Measurements from ENCODE around the gene LRRC43.
"Not testable (repeated sequence)": the region's sequence is repeated elsewhere in the genome, so short reads cannot be mapped to it uniquely, and the experiment has no call there.

Gene LRRC43

DNA sequence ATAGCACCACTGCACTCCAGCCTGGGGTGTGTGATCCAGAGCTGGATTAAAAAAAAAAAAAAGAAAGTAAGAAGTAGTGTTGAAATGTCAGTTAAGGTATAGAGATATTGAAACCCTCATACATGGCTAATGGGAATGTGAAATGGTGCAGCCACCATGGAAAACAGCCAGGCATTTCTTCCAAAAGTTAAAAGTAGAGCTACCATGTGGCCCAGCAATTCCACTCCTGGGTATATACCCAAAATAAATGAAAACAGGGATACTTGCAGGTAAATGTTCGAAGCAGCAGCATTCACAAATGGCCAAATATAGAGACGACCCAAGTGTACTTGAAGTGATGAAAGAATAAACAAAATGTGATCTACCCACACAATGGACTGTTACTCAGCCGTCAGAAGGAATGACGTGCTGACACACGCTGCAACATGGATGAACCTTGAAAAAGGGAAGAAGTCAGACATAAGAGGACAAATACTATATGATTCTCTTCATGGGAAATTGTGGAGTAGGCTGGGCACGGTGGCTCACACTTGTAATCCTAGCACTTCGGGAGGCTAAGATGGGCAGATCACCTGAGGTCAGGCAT, 24.1 kb upstream of the LRRC43 start:
- DNase-seq (ENCODE audit: low read depth in 2 of 2): no peak

DNA sequence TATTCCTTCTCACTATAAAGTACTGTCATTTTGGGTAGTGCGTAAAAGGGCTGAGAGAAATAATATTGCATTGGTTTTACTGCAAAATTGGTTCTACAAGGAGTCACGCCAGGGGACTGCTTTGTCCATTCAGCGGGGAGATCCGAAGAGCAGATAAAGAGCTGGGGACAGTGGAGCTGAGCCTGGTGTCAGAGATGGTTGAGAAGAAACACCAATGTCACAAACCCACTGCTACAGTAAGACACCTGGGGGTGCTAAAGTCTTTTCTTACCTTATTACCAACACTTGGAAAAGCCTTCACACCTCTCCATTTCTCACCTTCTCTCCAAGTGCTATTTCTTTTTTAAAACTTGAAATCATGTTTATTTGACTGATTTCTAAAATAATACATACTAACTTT, 23.0 kb upstream of the LRRC43 start:
- DNase-seq (ENCODE audit: low read depth in 2 of 2): no peak

DNA sequence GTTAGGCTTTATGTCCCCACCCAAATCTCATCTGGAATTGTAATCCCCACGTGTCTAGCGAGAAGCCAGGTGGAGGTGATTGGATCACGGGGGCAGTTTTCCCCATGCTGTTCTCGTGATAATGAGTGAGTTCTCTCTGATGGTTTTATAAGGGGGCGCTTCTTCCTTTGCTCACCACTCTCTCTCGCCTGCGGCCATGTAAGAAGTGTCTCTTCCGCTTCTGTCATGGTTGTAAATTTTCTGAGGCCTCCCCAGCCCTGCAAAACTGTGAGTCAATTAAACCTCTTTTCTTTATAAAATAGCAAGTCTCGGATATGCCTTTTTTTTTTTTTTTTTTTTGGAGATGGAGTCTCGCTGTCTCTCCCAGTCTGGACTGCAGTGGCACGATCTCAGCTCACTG, 22.2 kb upstream of the LRRC43 start:
- DNase-seq (ENCODE audit: low read depth in 2 of 2): no peak

DNA sequence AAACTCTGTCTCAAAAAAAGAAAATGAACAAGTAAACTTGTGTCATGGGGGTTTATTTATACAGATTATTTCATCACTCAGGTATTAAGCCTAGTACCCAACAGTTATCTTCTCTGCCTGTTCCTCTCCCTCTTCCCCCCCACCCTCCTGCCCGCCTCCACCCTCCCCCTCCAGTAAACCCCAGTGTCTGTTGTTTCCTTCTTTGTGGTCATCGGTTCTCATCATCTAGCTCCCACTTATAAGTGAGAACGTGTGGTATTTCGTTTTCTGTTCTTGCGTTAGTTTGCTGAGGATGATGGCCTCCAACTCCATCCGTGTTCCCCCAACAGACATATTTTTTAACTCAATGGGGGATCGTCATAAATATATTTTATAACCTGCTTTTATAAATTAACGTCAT, 21.2 kb upstream of the LRRC43 start:
- no peak for DNase-seq (ENCODE audit: low read depth in 2 of 2)

DNA sequence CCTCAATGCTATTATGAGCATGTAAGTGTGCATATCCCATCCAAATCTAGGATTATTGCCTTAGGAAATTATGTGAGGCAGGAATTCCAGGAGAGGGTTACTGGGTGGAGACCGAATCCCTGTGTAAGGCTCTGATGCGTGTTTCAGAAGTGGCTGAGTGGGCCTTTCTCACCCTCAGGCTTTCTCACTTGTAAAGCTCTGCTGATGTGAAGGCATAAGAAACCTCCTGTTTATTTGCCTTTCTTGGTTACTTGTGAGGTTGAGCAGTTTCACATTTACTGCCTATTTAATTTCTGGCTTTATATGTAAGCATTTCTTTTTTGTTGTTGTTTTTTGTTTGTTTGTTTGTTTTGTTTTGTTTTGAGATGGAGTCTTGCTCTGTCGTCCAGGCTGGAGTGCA, 19.9 kb upstream of the LRRC43 start:
- DNase-seq (ENCODE audit: low read depth in 2 of 2): no peak

DNA sequence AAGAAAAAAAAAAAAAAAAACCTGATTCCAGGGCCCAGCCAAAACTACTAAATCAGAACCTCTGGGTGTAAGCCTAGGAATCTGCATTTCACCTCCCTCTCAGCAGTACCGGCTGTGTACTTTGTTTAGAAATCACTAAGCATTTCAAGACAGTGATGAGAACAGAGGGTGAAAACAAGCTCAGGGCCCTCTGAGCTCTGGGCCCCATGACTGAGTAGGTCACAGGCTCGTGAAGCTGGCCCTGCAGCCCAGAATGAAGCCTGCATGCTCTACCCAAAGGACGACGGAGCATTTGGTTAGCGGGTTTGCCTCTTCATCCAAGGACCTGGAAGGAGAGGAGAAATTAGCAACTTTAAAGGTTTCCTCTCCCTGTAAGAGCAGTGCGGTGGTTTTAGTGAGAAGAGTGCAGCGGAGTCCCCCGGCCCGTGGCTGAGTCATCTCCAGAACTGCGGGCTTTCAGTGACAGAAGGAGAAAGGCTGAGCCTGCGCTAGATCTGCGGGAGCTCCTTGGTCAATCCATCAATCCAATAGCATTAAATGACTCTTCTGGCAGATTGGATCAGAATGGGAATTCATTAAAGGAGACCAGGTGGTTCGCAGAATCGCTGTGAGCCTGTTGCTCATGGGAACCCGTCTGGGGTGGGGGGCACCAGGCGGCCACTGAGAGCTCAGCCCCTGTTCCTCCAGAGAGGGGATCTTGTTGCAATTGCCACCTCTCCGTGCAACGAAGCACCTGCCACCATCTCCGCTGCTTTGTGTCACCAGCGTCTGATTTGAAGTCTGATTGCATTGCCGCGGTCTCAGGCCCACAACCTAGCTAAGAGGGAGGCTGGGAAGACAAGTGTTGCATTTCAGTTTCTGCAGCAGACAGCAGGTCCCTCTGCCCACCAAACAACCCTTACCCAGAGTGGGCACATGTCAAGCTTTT, 16.2 kb upstream of the LRRC43 start:
- no peak for DNase-seq (ENCODE audit: low read depth in 2 of 2)

DNA sequence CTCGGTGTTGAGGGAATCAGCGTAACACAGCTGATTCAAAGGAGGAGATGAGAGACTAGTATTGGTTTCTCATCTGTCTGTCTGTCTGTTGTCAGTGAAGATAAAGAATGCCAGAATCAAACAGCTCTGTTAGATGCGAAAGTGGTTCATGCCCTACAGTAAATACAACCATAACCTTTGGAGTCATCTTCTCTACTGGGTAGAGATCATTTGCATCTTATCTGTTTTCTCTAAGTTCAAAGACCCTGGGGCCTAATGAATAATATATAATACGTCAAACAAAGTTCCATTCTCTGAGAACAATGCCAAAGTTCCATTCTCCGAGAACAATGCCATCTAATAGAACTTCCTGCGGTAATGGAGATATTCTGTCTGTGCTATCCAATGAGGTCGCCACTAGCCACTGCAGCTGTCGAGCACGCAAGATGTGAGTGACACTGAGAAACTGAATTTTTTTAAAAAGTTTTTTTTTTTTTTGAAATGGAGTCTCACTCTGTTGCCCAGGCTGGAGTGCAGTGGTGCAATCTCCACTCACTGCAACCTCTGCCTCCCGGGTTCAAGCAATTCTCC, 15.5 kb upstream of the LRRC43 start:
- DNase-seq (ENCODE audit: low read depth in 2 of 2): no peak

DNA sequence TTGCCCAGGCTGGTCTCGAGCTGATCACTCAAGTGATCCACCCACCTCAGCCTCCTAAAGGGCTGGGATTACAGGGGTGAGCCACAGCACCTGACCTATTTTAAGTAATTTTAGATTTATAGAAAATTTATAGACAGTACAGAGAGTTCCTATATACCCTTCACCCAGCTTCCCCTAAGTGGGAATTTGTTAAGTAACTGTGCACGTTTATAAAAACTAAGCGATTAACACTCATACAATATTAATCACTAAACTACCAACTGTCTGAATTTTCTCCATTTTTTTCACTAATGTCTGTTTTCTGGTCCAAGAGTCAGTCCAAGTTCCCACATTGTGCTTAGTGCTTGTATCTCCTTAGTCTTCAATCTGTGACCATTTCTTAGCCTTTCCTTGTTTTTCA, 14.4 kb upstream of the LRRC43 start:
- DNase-seq (ENCODE audit: low read depth in 2 of 2): no peak

DNA sequence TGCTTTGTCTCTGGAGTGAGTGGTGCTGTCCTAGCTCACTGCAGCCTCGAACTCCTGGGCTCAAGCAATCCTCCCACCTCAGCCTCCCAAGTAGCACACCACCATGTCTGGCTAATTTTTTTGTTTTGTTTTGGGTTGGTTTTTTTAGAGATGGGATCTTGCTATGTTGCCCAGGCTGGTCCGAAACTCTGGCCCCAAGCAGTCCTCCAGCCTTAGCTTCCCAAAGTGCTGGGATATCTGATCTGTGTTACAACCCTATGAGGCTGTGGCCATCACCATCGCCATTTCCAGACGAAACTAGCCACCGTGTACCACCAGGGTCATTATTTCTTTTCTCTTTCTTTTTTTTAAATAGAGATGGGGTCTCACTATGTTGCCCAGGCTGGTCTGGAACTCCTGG, 11.5 kb upstream of the LRRC43 start:
- no peak for DNase-seq (ENCODE audit: low read depth in 2 of 2)

DNA sequence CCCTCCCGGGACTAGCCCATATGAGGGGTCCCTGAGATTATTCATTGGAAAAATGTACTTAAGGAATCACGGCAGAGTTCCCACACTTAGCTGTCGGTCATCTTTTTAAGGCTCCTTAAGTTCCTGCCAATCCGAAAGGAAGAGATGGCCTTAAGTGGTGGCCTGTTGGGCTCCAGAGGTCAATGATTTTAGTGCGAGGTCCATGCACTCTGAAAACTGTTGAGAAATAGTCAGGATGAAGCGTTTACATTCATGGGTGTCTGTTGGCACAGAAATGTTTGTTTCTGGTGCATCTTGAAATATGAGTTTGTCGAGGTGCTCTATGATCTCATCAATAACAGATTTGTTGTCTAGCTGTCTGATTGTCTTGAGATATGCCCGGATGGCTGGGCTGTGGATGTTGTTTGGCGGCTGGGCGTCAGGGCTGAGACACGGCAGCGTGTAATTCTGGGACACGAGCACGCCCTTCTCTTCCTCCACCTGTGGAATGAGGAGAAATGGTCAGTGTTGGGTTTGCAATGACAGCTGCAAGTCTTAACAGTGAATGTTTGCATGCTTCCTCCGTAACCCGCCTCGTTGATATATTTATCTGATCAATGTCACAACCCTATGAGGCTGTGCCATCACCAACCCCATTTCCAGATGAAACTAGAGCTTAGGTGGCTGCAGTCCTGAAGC, 10.5 kb upstream of the LRRC43 start:
- no peak for DNase-seq (ENCODE audit: low read depth in 2 of 2)

DNA sequence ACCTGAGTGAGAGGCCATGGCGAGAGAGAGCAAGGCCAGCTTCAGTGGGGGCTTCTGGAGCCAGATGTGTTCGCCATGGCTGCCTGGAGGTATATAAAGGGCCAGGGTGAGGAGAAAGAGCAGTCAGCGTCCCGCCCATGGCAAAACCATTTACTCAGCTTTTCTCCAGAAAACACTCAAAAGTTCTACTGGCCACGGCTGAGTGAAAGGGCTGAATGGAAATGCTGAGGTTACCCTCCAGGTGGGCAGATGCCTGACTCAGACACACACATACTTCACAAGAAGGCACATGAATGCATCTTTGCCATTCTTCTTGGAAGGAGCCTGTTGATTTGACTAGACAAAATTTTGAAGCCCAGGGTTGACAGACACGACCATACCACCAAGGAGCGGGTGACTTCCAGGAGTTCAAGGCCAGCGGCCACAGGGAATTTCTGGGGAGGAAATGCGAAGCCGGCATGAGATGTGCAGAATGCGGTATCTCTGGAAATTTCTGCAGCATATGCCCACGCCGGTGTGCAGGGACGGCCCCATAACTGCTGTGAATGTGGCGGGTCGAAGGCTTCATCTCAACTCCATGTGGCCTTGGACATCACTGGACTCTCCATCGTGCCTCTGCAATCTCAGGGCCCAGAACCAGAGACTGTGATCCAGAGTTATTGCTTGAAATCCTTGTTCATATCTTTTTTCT, 8.6 kb upstream of the LRRC43 start, which contains the start of gene IL31:
Gene IL31, minus strand, starts transcription at position 67 of the 691 bp plus-strand sequence. Its CDS starts 49 bp downstream, at position 18.
- DNase-seq (ENCODE audit: low read depth in 2 of 2): no peak

DNA sequence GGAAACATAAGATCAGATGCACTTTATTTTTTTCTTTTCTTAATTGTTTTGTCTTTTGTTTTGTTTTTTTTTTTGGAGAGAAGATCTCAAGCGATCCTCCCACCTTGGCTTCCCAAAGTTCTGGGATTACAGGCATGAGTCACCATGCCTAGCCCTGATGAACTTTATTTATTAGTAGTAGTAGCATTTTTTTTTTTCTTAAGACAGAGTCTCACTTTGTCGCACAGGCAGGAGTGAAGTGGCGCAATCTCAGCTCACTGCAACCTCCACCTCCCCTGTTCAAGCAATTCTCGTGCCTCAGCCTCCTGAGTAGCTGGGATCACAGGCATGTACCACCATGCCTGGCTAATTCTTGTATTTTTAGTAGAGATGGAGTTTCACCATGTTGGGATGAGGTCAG, 6.5 kb upstream of the LRRC43 start:
- not testable (repeated sequence) for DNase-seq (ENCODE audit: low read depth in 2 of 2)

DNA sequence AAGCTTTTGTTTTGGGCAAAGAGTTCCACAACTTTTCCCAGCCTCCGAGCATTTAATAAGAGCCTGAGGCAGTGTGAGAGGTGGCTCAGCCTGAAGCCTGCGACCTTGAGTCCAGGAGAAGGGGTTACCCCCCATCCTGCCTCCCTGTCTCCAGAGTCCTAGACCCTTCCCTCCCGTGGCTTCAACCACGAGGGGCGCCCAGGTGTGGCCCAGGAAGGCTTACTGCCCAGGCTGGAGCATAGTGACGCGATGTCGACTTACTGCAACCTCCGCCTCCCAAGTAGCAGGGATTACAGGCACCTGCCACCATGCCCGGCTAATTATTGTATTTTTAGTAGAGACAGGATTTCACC, 641 bp downstream of the LRRC43 start:
- DNase-seq (ENCODE audit: low read depth in 2 of 2): no peak

DNA sequence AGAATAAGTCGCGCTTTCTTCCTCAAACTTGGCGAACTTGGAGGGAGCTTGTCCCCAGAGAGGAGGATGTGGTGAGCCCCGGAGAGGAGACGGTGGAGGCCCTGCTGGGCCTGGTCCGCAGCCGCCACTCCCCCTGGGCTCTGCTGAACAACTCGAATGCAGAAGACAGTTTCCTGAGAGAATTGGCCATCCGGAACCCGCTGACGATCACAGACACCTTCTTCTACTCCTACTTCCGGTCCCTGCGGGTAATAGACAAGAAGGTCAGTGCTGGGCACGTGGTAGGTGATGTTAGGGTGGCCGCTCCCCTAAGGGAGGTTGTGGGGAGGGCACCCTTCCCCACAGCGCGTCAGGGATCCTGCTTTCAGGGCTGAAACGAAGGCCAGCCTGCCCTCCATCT, 1.6 kb downstream of the LRRC43 start:
- no peak for DNase-seq (ENCODE audit: low read depth in 2 of 2)

DNA sequence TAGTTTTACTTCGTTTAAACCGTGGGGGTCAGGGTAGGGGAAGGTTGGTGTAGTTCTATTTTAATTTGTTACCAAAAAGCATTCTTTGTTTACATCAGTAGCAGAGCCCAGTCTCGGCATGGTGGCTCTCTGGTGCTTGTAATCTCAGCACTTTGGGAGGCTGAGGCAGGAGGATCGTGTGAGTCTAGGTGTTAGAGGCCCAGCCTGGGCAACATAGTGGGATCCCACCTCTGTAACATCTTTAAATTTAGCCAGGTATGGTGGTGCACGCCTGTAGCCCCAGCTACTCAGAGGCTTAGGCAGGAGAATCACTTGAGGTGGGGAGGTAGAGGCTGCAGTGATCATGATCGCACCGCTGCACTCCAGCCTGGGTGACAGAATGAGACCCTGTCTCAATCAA, 2.2 kb downstream of the LRRC43 start:
- no peak for DNase-seq (ENCODE audit: low read depth in 2 of 2)

DNA sequence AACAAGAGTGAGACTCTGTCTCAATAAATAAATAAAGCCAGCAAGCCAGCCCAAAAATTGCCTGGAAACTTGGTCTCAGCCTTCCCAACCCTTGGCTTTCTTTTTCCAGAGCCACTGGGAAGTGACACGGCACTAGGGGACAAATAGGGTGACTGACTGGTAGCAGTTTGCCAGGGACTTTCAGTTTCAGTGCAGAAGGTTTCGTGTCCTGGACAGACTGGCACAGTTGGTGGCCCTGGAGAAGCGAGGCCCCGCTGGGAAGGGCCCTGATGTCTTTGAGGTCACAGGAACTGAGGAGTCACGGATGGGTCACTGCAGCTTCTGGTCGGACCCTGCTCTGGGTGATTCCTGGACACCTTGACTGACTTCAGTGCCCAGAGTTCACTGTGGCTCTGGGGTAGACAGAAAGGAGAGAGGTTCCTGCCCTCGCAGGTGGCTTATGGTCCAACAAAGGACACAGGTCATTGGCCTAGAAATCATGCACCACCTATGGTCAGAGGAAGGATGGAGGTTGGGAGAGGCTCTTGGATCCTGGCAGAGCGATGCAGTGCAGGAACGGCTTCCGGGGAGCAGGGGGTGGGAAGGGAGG, 2.7 kb downstream of the LRRC43 start:
- no peak for DNase-seq (ENCODE audit: low read depth in 2 of 2)

DNA sequence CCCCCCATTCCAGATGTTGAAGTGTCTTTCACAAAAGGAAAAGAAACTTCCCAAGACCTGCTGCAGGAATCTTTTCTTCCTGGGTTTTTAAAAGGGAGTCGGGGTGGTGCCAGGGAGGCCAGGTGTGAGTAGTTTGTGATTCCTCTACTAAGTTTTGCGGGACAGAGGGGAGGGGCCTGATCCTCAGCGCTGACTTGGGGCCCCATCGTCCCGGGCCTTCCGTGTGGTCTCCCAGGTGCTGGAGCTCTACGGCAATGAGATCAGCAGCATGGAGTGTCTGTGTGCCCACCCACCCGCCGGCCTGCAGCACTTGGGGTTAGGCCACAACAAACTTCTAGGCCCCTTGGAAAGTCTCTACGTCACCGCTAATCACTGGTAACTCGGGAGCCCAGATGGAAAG, 4.5 kb downstream of the LRRC43 start:
- DNase-seq (ENCODE audit: low read depth in 2 of 2): no peak

DNA sequence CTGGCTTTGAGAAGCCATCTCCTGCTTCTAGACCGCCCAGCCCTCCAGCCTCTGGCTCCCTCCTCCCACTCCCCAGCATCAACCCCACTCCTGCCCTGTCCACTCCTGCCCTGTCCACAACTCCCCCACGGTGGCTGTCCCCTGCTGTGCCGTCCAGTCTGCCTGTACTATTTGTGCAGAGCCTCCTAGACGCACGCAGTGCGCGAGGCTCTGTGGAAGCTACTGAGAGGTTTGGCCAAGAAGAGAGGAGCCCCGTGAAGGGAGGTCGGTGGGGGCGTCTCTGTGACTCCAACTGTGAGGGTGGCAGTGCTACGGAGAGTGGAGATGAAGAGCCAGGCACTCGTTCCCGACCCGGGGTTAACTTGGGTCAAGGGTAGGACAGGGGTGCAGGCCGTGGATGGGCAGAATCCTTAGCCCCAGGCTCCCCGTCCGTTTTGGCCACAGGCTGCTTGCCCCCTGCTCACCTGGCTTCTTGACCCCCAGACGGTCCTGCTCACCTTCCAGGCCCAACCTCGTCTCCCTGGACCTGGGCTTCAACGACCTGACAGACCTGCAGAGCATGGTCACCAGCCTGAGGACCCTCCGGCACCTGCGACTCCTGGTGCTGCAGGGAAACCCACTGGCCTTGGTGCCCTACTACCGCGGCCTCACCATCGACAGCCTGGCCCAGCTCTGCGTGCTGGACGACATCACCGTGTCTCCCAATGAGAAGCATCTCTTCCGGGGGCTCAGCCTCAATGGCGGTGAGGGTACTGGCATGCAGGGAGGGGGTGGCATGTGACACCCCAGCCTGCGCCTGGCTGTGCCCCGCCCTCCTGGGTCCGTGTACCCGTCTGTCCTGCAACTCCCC, 6.9 kb downstream of the LRRC43 start:
- DNase-seq (ENCODE audit: low read depth in 2 of 2): no peak

DNA sequence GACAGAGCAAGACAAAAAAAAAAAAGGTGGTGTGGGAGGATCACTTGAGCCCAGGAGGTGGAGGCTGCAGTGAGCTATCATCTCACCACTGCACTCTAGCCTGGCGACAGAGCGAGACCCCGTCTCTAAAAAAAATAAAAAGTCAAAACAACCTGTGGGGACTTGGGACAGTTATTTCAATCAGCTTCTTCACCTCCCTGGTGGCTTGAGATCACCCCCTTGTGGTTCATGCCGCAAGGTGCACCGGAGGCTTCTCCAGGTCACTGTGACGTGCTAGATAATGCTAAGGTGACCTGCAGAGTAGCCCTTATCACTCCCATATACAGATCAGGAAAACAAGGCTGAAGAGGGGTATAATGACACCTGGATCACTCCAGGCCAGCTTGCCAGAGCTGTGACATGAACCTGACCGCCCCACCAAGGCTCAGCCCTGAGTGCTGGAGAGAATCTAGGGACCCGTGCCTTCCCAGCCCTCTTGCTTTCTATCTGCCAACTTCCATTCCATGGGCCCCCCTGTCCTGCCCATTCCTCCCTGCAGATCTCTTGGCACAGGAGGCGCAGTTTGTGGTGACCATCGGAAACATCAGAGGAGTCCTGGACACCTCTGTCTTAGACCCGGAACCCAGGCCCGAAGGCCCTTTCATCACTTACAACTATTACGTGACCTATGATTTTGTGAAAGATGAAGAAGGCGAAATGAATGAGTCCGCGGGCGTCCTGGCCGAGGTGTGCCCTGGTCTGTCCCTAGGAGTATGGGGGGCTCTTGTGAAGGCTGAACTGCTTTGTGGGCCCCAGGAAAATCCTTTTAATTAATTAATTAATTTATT, 8.1 kb downstream of the LRRC43 start:
- DNase-seq (ENCODE audit: low read depth in 2 of 2): peak; percentile 49 to 51

DNA sequence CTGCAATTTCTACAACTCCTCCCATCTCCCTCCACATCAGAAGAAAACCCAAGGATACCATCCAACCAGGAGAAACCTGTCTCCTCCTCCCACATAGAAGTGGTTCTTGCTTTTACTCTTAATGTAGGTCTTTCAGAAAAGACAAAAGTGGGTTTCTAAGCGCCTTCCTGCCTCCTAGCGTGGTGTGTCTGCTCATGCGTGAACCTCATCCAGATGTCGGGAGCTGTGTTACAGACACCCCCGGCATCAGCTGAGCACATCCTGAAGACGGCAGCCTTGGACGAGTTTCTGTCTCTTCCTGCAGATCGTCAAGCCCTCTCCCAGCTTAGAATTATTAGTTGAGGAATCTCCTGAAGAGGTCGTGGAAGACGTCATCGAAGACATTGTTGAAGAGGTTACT, 9.5 kb downstream of the LRRC43 start:
- DNase-seq (ENCODE audit: low read depth in 2 of 2): no peak
